GM12892 (cell line): ENCODE data around the gene MYO19.

Source experiments
- POLR2A ChIP-seq: IDR thresholded peaks from 2 replicates; pipeline ENCODE4 v1.6.1; 2011; ENCODE audit warnings: low read depth, low read length, control low read depth
- POLR2AphosphoS5 ChIP-seq: IDR thresholded peaks from 2 replicates; pipeline ENCODE4 v1.6.1; 2011; ENCODE audit warnings: low read depth, low read length, control low read depth

GRCh38 chr17:36525888-36526287 is 8.8 kb downstream of the MYO19 start:
- no peak for TF ChIP-seq POLR2AphosphoS5
- TF ChIP-seq POLR2A: no peak
